IMR-90 (cell line): ENCODE measurements around the gene TUBA1A. TPM values are rescaled to one million over a fixed set of nuclear protein-coding genes. Genes with fewer than 3 reads are reported as not detected.

Experiments used
- ATAC-seq: fragments of 200-7000 bp; cut with Tn5 transposase; 2 replicates; pipeline ENCODE4 v1.9.1; 2020; ENCODE audit warnings: low read depth, mild to moderate bottlenecking, moderate library complexity
- BruUV-seq: library from RNA; stranded (reverse); fragments of 400-500 nt; replicated peaks from 2 replicates; lab custom pipeline; 2021; lab: Mats Ljungman, UMichigan
- CTCF ChIA-PET: fragments of 300-600 bp; formaldehyde crosslinking; extraction: SDS; loops from one replicate; lab custom pipeline; 2021; ENCODE audit warnings: antibody characterized with exemption; lab: Yijun Ruan, JAX
- POLR2A ChIA-PET: fragments of 300-600 bp; sonication (Branson Sonifier 250); formaldehyde crosslinking; loops from one replicate; lab custom pipeline; 2022; ENCODE audit warnings: antibody characterized with exemption; ENCODE audit not compliant: unreplicated experiment; lab: Charles Lee
- DNase-seq: peaks from one replicate; pipeline ENCODE4 v3.0.0; 2013
- H2AFZ ChIP-seq: replicated peaks from 2 replicates; pipeline ENCODE3; 2013; ENCODE audit warnings: low read length, mild to moderate bottlenecking; ENCODE audit not compliant: poor library complexity
- H2AK5ac ChIP-seq: 2 replicates; pipeline ENCODE4 v1.6.1; 2013; ENCODE audit warnings: low read depth, low read length, inconsistent platforms
- H2AK9ac ChIP-seq: replicated peaks from 2 replicates; pipeline ENCODE3; 2013; ENCODE audit warnings: mild to moderate bottlenecking, low read depth, low read length, moderate library complexity; ENCODE audit not compliant: poor library complexity
- H2BK120ac ChIP-seq: 2 replicates; pipeline ENCODE4 v1.6.1; 2013; ENCODE audit warnings: low read depth, low read length, inconsistent platforms
- H2BK15ac ChIP-seq: 3 replicates; pipeline ENCODE4 v1.6.1; 2013; ENCODE audit warnings: low read depth, low read length, inconsistent platforms
- H2BK20ac ChIP-seq: 2 replicates; pipeline ENCODE4 v1.6.1; 2013; ENCODE audit warnings: low read depth, mild to moderate bottlenecking, inconsistent platforms, low read length, moderate library complexity
- H2BK5ac ChIP-seq: 2 replicates; pipeline ENCODE4 v1.6.1; 2013; ENCODE audit warnings: mild to moderate bottlenecking, low read depth, low read length, inconsistent platforms; ENCODE audit not compliant: poor library complexity, severe bottlenecking
- H3K14ac ChIP-seq: replicated peaks from 2 replicates; pipeline ENCODE4 v1.6.1; 2013; ENCODE audit warnings: low read depth, low read length, inconsistent platforms
- H3K18ac ChIP-seq: 2 replicates; pipeline ENCODE4 v1.6.1; 2013; ENCODE audit warnings: low read depth, low read length, control low read depth
- H3K23ac ChIP-seq: 2 replicates; pipeline ENCODE4 v1.6.1; 2013; ENCODE audit warnings: low read depth, low read length, inconsistent platforms
- H3K27ac ChIP-seq: 2 replicates; pipeline ENCODE4 v1.5.1; 2013; ENCODE audit warnings: mild to moderate bottlenecking, control low read depth, low read length; ENCODE audit not compliant: insufficient read depth
- H3K27me3 ChIP-seq: 2 replicates; pipeline ENCODE4 v1.6.1; 2013; ENCODE audit warnings: low read length; ENCODE audit not compliant: control insufficient read depth, insufficient read depth
- H3K36me3 ChIP-seq: 2 replicates; pipeline ENCODE4 v1.6.1; 2013; ENCODE audit warnings: low read length, mixed read lengths; ENCODE audit not compliant: control insufficient read depth, insufficient read depth
- H3K4ac ChIP-seq: 2 replicates; pipeline ENCODE4 v1.6.1; 2013; ENCODE audit warnings: low read depth, low read length, inconsistent platforms
- H3K4me1 ChIP-seq: 2 replicates; pipeline ENCODE4 v1.6.1; 2013; ENCODE audit warnings: low read length, mixed read lengths; ENCODE audit not compliant: control insufficient read depth, insufficient read depth
- H3K4me2 ChIP-seq: 2 replicates; pipeline ENCODE4 v1.6.1; 2013; ENCODE audit warnings: low read depth, mild to moderate bottlenecking, control low read depth, low read length, moderate library complexity
- H3K4me3 ChIP-seq: 2 replicates; pipeline ENCODE4 v1.5.1; 2013; ENCODE audit warnings: low read depth, mild to moderate bottlenecking, control low read depth, low read length, moderate library complexity; ENCODE audit not compliant: insufficient read depth
- H3K56ac ChIP-seq: 2 replicates; pipeline ENCODE4 v1.6.1; 2013; ENCODE audit warnings: low read length, inconsistent platforms; ENCODE audit not compliant: insufficient read depth; ENCODE audit errors: extremely low read depth
- H3K79me1 ChIP-seq, 2 experiments: 2 replicates each; pipeline ENCODE4 v1.6.1; 2013; ENCODE audit warnings: low read length in 2 of 2, inconsistent platforms in 1 of 2, low read depth in 1 of 2
- H3K9ac ChIP-seq: 2 replicates; pipeline ENCODE4 v1.6.1; 2013; ENCODE audit warnings: low read depth, low read length, control low read depth
- H3K9me1 ChIP-seq: 2 replicates; pipeline ENCODE4 v1.6.1; 2013; ENCODE audit warnings: low read length, inconsistent platforms; ENCODE audit not compliant: insufficient read depth
- H3K9me3 ChIP-seq: 2 replicates; pipeline ENCODE4 v1.6.1; 2013; ENCODE audit warnings: low read length; ENCODE audit not compliant: control insufficient read depth, insufficient read depth
- H4K20me1 ChIP-seq: 2 replicates; pipeline ENCODE4 v1.6.1; 2013; ENCODE audit warnings: low read length, inconsistent platforms; ENCODE audit not compliant: insufficient read depth
- H4K5ac ChIP-seq: 2 replicates; pipeline ENCODE4 v1.6.1; 2013; ENCODE audit warnings: mild to moderate bottlenecking, low read depth, low read length, control low read depth
- H4K8ac ChIP-seq, 2 experiments: 2 replicates each; pipeline ENCODE4 v1.6.1; 2013; ENCODE audit warnings: low read depth in 2 of 2, low read length in 2 of 2, control low read depth in 1 of 2, inconsistent platforms in 1 of 2
- H4K91ac ChIP-seq: 2 replicates; pipeline ENCODE4 v1.6.1; 2013; ENCODE audit warnings: low read depth, low read length, inconsistent platforms; ENCODE audit not compliant: insufficient read depth
- MAFK ChIP-seq: IDR thresholded peaks from 2 replicates; pipeline ENCODE4 v1.6.1; 2012; ENCODE audit warnings: low read depth, low read length, improper control_type of control experiment
- NFE2L2 ChIP-seq: fragments of 150-350 bp; IDR thresholded peaks from 2 replicates; pipeline ENCODE4 v1.6.1; 2016; ENCODE audit warnings: low read depth, mild to moderate bottlenecking, low read length
- POLR2A ChIP-seq: IDR thresholded peaks from 2 replicates; pipeline ENCODE4 v1.6.1; 2012; ENCODE audit warnings: mild to moderate bottlenecking, low read depth, low read length
- WGBS, 2 experiments: methylation state at CpG; one replicate each; pipeline versions ENCODE4 v1.1.5 to v1.1.7; 2013; ENCODE audit warnings: missing lambda C conversion rate in 2 of 2; ENCODE audit not compliant: insufficient read length in 1 of 2; ENCODE audit errors: extremely low coverage in 2 of 2; 5-methylcytosine and 5-hydroxymethylcytosine counted together
- dilution Hi-C: fragments of 300-500 bp; cut with HindIII; formaldehyde crosslinking; loops from one replicate; pipeline ENCODE4 v1.14.3; 2018; ENCODE audit warnings: low sequenced_read_pairs; ENCODE audit not compliant: unreplicated experiment
- in situ Hi-C: fragments of 300-500 bp; cut with MboI; formaldehyde crosslinking; loops from 3 replicates; pipeline ENCODE4 v1.14.3; 2019; ENCODE audit warnings: low sequenced_read_pairs, inconsistent platforms, mixed read lengths
- intact Hi-C: fragments of 100-400 bp; cut with micrococcal nuclease; formaldehyde crosslinking; loops from 2 replicates; pipeline ENCODE4 v1.10.0; 2022
- polyA plus RNA-seq, 3 experiments: library from polyadenylated mRNA; depleted of rRNA; stranded (reverse); fragments of >200 nt; gene quantifications; 2 replicates each; pipeline ENCODE4 v1.2.3, GENCODE V29; 2012; ENCODE audit warnings: low replicate concordance in 1 of 3
- total RNA-seq: library from RNA; depleted of rRNA; stranded (reverse); fragments of >200 nt; gene quantifications from 2 replicates; pipeline ENCODE4 v1.2.3, GENCODE V29; 2012
- TF ChIP-seq, protein P1 (sequence below): fragments of 150-350 bp; IDR thresholded peaks from 2 replicates; pipeline ENCODE4 v1.6.1; 2016; ENCODE audit warnings: low read depth, mild to moderate bottlenecking, low read length, moderate library complexity, borderline replicate concordance

TUBA1A gene
- total and polyA plus RNA-seq, 2 of the 4 experiments (the other 2 are of a cell fraction), result 2,105 to 2,832 TPM

DNA sequence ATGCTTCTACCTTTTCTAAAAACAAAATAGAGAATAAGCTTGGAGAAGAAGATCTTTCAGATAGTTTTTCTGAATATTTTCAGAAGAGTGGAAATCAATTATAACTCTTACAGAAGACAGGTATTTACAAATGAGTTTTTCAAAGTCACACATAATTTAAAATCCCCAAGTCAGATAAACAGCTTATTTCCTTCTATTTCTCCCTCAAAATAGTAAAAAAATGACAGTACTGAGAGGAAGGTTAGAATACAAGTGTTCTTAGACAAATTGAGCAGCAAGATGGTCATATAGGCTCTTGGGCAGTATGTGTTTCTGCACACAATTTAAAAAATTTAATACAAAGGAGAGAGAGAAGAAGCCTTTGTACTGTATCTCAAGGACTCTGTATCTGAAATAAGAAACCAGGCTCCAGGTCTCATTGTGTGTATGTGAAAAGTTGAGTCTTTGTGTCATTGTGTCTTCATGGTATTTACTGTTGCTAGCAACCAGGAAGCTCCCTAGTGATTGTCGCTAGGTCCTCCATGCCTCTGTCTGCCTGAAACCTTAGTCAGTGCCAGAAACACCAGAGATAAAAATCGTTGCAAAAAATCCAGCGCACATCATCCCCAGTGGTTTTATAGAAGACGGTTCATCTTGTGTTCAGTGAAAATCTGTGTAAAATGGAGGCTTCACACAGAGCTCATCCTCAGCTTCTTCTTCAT lies 12.9 kb upstream of the TUBA1A start:
- Histone ChIP-seq H3K14ac (peak overlapping the region; percentile 81), H2AK5ac (peak overlapping the region; percentile 26), H3K27me3 (no peaks in the 10 kb centered on the region), H3K79me1 (peaks cover 0 to 7% of the 10 kb centered on the region in 2 experiments; a peak in 2 of 4 replicates), H2BK20ac (peak overlapping the region; percentile 64; the same call in 1 of the 2 replicates), H3K18ac (peak overlapping the region; percentile 74), H4K91ac (no peak overlapping the region), H2BK15ac (peak overlapping the region; percentile 93; the same call in 2 of the 3 replicates), H4K20me1 (no peaks in the 10 kb centered on the region), H4K8ac (peak overlapping the region in 1 of 2 experiments; percentile 59; a peak in 2 of 4 replicates), H3K9me3 (no peaks in the 10 kb centered on the region), H3K23ac (no peak overlapping the region), H2BK120ac (peak overlapping the region; percentile 71), H2AK9ac (no peak overlapping the region), H3K56ac (no peak overlapping the region), H3K4me2 (peak overlapping the region; percentile 12; the same call in 1 of the 2 replicates), H3K4me1 (peaks cover 8% of the 10 kb centered on the region), H2AFZ (peak overlapping the region; percentile 40), H4K5ac (peak overlapping the region; percentile 84), H3K4ac (peak overlapping the region; percentile 44), H3K9ac (no peak overlapping the region), H3K27ac (peak overlapping the region; percentile 16; the same call in 1 of the 2 replicates), H3K36me3 (no peaks in the 10 kb centered on the region), H3K4me3 (no peak overlapping the region), H2BK5ac (peak overlapping the region; percentile 30), H3K9me1 (peaks cover 8% of the 10 kb centered on the region)
- CTCF ChIA-PET, result interaction anchor here (0.6 kb wide), 1 partner anchor 305 kb away, joined by 3 read pairs; no protein-coding TSS in a partner anchor
- intact Hi-C loops, result loop anchor here (1.0 kb wide), 1 partner anchor 12 kb away; no protein-coding TSS in a partner anchor
- peak; percentile 70 for DNase-seq
- in situ Hi-C loops, result no loop called here
- TF ChIP-seq, protein P1, sequence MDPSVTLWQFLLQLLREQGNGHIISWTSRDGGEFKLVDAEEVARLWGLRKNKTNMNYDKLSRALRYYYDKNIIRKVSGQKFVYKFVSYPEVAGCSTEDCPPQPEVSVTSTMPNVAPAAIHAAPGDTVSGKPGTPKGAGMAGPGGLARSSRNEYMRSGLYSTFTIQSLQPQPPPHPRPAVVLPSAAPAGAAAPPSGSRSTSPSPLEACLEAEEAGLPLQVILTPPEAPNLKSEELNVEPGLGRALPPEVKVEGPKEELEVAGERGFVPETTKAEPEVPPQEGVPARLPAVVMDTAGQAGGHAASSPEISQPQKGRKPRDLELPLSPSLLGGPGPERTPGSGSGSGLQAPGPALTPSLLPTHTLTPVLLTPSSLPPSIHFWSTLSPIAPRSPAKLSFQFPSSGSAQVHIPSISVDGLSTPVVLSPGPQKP, result no peak
- TF ChIP-seq MAFK (no peak), NFE2L2 (no peak), POLR2A (0 out of 2 replicates have a peak, but pooled peaks have one; percentile 44)
- WGBS, 2 experiments, result 67% methylated on average over 3 of the region's 4 CpGs; no CpG with 5 or more reads in 1 of the 2 experiments
- no peak for ATAC-seq
- POLR2A ChIA-PET, result interaction anchor here (1.0 to 1.5 kb wide), 2 partner anchors 13 to 15 kb away, joined by 5 to 6 read pairs; partner anchors contain the start of gene TUBA1A
- no TSS peak for BruUV-seq
- dilution Hi-C loops, result no loop called here
